AG10803 (cell line): ENCODE data around the gene KLF17.
"Not testable (repeated sequence)": the region's sequence is repeated elsewhere in the genome, so short reads cannot be mapped to it uniquely, and the experiment has no call there.

Experiments used
- DNase-seq: peaks from one replicate; pipeline ENCODE4 v3.0.0; 2010; ENCODE audit warnings: low read depth
- H3K4me3 ChIP-seq: 2 replicates; pipeline ENCODE4 v1.5.1; 2011; ENCODE audit warnings: mild to moderate bottlenecking, low read length, control low read depth
- CTCF ChIP-seq: conservative IDR thresholded peaks from 2 replicates; pipeline ENCODE4 v1.5.1; 2011; ENCODE audit warnings: mild to moderate bottlenecking, low read length, control low read depth, inconsistent platforms

KLF17 gene

GRCh38 chr1:44138239-44138638, 19.6 kb downstream of the KLF17 start:
- no peak for DNase-seq
- TF ChIP-seq CTCF: no peak
- no peak overlapping the region for H3K4me3 ChIP-seq

- H3K4me3 ChIP-seq, DNase-seq: not testable (repeated sequence)
Measured at GRCh38 chr1:44139565-44139964, 20.9 kb downstream of the KLF17 start.

- H3K4me3 ChIP-seq: no peak within 1 kb of the TSS
- no peak for TF ChIP-seq CTCF
- DNase-seq: no peak
Measured at GRCh38 chr1:44141531-44141930, 22.9 kb downstream of the KLF17 start, which contains the start of gene KLF18. TSS of gene KLF18 (minus strand) at chr1:44141631. CDS start at chr1:44141631, 0 bp downstream.

GRCh38 chr1:44144962-44145756, 26.5 kb downstream of the KLF17 start:
- no peak for TF ChIP-seq CTCF
- no peak for DNase-seq
- no peak overlapping the region for H3K4me3 ChIP-seq

- no peak for TF ChIP-seq CTCF
- no peak for DNase-seq
Measured at GRCh38 chr1:44146536-44147361, 28.1 kb downstream of the KLF17 start.

GRCh38 chr1:44147582-44147981, 29.0 kb downstream of the KLF17 start:
- no peak overlapping the region for H3K4me3 ChIP-seq
- DNase-seq: no peak
- TF ChIP-seq CTCF: no peak

More at GRCh38 chr1:44146536-44147361, 28.1 kb downstream of the KLF17 start:
- no peak overlapping the region for H3K4me3 ChIP-seq

GRCh38 chr1:44151332-44151731, 32.7 kb downstream of the KLF17 start:
- no peak for DNase-seq
- no peak for TF ChIP-seq CTCF
- no peak overlapping the region for H3K4me3 ChIP-seq
